GM12801 (cell line): ENCODE data around the gene C1orf210.

Experiments
- CTCF ChIP-seq: IDR thresholded peaks from one replicate; pipeline ENCODE4 v1.5.1; 2011; ENCODE audit warnings: control low read depth; ENCODE audit not compliant: insufficient read length; ENCODE audit errors: extremely low read depth

Gene C1orf210

GRCh38 chr1:43271186-43272118 is 13.9 kb downstream of the C1orf210 start:
- no peak for TF ChIP-seq CTCF

GRCh38 chr1:43270421-43271095 is 14.8 kb downstream of the C1orf210 start:
- TF ChIP-seq CTCF, result no peak

- no peak for TF ChIP-seq CTCF
Measured at GRCh38 chr1:43269627-43270375, 15.6 kb downstream of the C1orf210 start, which contains the start of gene TMEM125. TSS of gene TMEM125 (plus strand) at chr1:43269983. CDS start at chr1:43272723, 2,740 bp downstream.

GRCh38 chr1:43267818-43268425 is 17.5 kb downstream of the C1orf210 start:
- no peak for TF ChIP-seq CTCF

- TF ChIP-seq CTCF, result no peak
Measured at GRCh38 chr1:43267291-43267805, 18.0 kb downstream of the C1orf210 start.

- TF ChIP-seq CTCF, result no peak
Measured at GRCh38 chr1:43266881-43267280, 18.5 kb downstream of the C1orf210 start.
